AG20443 (cell line): Measurements from ENCODE around the gene HINFP.

Experiments
- DNase-seq: peaks from one replicate; pipeline ENCODE4 v3.0.0; 2012; ENCODE audit warnings: low spot score, mixed read lengths

HINFP gene, protein sequence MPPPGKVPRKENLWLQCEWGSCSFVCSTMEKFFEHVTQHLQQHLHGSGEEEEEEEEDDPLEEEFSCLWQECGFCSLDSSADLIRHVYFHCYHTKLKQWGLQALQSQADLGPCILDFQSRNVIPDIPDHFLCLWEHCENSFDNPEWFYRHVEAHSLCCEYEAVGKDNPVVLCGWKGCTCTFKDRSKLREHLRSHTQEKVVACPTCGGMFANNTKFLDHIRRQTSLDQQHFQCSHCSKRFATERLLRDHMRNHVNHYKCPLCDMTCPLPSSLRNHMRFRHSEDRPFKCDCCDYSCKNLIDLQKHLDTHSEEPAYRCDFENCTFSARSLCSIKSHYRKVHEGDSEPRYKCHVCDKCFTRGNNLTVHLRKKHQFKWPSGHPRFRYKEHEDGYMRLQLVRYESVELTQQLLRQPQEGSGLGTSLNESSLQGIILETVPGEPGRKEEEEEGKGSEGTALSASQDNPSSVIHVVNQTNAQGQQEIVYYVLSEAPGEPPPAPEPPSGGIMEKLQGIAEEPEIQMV

GRCh38 chr11:119121008-119121810 lies at the start of gene HINFP:
TSS of gene HINFP (plus strand) at chr11:119121580. CDS start at chr11:119126945, 5,365 bp downstream.
- peak; percentile 100 for DNase-seq

DNA sequence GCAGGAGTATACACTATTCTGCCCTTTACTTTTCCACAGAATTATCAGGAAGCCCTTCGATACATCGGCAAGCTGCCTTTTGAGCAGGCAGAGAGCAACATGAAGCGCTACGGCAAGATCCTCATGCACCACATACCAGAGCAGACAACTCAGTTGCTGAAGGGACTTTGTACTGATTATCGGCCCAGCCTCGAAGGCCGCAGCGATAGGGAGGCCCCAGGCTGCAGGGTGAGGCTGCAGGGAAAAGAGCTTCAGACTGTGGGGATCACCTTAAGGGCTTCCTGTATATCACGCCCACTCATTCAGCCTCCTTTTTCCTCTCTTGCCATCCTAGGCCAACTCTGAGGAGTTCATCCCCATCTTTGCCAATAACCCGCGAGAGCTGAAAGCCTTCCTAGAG lies 43.5 kb upstream of the HINFP start:
- no peak for DNase-seq

GRCh38 chr11:119078675-119079420 lies 42.5 kb upstream of the HINFP start:
- DNase-seq: no peak

- DNase-seq: no peak
These were observed 39.6 kb upstream of the HINFP start for GRCh38 chr11:119081682-119082260.

- DNase-seq: peak; percentile 95
These were observed 36.5 kb upstream of the HINFP start, which contains the start of gene HMBS for GRCh38 chr11:119084663-119085436. TSS of gene HMBS (plus strand) at chr11:119084881. CDS start at chr11:119085034, 153 bp downstream.

DNA sequence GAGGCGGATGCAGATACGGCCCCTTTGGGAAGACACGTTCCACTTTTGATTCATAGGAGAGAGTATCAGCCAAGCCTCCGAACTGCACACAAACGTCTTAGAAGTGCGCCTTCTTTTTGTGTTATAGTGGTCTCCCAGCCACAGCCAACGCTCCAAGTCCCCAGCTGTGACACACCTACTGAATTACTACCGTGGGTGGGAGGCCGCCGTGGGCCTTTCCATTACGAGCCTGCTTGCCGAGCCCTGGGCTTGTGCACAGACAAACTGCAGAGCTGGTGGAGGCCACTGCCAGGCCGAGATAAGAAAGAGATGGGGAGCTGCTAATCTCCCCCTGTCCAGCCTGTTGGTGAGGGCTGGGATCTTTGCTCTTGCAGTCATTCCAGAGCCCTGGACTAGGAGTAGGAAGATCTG lies 35.9 kb upstream of the HINFP start:
- DNase-seq: peak; percentile 20

DNA sequence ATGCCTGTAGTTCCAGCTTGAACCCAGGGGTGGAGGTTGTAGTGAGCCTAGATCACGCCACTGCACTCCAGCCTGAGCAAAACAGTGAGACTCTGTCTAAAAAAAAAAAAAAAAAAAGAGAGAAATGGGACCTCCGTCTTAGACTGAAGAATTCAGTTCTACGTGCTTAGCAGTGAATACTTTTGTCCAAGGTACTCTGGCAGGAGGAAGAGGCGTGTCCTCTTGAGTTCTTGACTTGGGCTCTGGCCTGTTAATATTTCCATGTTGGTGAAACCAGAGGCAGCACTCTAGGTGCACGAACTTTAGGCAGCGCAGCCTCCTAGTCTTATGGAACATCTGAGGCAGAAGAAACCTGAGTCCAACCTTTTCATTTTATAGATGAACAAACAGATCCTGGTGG lies 34.3 kb upstream of the HINFP start:
- DNase-seq: no peak

- DNase-seq: no peak
These were observed 33.6 kb upstream of the HINFP start for GRCh38 chr11:119087747-119088241.

- no peak for DNase-seq
These were observed 33.0 kb upstream of the HINFP start for GRCh38 chr11:119088406-119088805.

- no peak for DNase-seq
These were observed 32.1 kb upstream of the HINFP start for GRCh38 chr11:119089319-119089718.

DNA sequence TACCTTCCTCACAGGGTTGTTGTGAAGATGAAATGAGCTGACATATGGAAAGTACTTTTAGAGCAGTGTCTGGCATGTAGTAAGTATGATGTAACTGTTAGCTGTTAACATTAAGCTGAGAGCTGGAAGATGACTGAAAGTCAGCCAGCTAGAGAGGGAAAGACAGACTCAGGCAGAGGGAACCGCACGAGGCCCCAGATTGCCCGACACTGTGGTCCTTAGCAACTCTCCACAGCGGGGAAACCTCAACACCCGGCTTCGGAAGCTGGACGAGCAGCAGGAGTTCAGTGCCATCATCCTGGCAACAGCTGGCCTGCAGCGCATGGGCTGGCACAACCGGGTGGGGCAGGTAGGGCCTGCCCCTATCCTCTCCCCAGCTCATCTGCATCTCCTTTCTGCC lies 30.2 kb upstream of the HINFP start:
- no peak for DNase-seq

DNA sequence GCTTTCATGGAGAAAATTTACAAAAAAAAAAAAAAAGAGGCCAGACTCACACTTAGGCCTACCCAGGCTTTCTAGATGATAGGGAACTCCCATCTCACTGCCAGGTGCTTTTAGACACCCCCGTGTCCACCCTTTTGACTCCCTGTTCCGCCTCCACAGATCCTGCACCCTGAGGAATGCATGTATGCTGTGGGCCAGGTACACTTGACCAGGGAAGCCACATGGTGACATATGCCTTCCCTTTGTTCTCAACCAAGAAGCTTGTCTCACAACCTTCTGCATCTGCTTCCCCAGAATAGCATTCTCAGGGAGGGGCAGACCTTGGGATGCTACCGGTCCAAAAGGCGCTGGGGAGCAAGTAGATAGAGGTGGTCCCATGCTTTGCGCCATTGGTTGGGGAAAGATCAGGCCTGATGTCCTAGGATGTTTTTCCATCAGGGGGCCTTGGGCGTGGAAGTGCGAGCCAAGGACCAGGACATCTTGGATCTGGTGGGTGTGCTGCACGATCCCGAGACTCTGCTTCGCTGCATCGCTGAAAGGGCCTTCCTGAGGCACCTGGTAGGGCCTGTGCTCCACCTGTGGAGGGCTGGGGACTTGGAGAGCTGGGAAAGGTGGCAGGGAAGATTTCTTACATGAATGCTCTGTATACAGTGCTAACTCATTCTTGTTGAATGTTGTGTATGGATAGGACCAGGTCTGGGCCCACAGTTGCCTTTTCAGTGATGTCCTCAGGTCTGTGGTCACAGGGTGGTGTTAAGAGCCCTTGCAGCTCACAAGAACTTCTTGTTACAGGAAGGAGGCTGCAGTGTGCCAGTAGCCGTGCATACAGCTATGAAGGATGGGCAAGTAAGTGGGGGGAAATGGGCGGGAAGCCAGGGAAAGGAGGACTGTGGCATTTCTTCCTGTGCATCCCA lies 29.2 kb upstream of the HINFP start:
- no peak for DNase-seq

GRCh38 chr11:119092880-119093842 lies 28.2 kb upstream of the HINFP start:
- DNase-seq: no peak

GRCh38 chr11:119093942-119094815 lies 27.2 kb upstream of the HINFP start:
- peak; percentile 33 for DNase-seq

DNA sequence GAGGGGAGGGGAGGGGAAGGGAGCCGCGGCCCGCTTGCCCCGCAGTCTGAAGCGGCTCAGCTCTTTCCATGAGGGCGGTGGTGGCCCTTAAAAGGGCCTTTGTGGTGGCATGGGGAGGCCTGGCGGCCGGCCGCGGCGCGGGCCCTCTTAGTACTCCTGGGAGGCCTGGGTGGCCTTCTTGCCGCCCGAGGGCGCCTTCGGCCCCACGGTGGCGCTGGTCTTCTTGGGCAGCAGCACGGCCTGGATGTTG lies 26.6 kb upstream of the HINFP start:
- peak; percentile 78 for DNase-seq

DNA sequence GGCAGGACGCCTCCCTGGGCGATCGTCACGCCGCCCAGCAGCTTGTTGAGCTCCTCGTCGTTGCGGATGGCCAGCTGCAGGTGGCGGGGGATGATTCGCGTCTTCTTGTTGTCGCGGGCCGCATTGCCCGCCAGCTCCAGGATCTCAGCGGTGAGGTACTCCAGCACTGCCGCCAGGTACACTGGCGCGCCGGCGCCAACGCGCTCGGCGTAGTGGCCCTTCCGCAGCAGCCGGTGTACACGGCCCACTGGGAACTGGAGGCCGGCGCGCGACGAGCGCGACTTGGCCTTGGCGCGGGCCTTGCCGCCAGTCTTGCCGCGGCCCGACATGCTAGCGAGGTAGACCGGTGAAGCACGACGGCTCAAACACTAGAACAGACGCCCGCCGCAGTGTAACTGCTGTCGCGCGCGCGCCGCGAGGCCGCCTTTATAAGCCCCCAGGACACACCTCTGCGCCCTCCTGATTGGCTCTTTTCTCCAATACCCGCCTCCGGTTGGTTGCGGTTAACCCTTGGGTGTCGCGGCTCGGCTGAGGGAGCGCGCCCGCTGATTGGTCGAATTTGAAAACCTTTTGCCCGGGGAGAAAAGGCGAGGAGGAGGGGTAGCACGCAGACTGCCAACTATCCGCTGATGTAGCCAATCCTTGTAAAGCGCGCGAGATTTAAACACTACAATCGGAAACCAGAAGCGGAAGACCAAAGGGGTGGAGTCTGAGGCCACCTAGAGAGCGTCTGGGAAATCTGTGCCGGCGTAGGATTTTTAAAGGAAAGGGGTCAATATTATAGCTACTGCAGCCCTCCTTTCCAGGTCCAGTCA lies 26.1 kb upstream of the HINFP start:
- peak; percentile 98 for DNase-seq

- DNase-seq: no peak
These were observed 21.7 kb upstream of the HINFP start for GRCh38 chr11:119099711-119100110.
